ENCODE measurements around the gene SPATA32.

The SPATA32 gene

GRCh38 chr17:45246338-45246737 is 15.6 kb downstream of the SPATA32 start:
- no peak for FAIRE-seq

- no peak for FAIRE-seq
Observed at GRCh38 chr17:45244725-45245656, 16.9 kb downstream of the SPATA32 start.

GRCh38 chr17:45243750-45244149 is 18.1 kb downstream of the SPATA32 start:
- FAIRE-seq: no peak

- no peak for FAIRE-seq
Observed at GRCh38 chr17:45242029-45242414, 19.9 kb downstream of the SPATA32 start.

GRCh38 chr17:45241328-45242028 is 20.4 kb downstream of the SPATA32 start:
- no peak for FAIRE-seq

- no peak for FAIRE-seq
Observed at GRCh38 chr17:45240905-45241327, 21.0 kb downstream of the SPATA32 start.

- FAIRE-seq: no peak
Observed at GRCh38 chr17:45238155-45238774, 23.6 kb downstream of the SPATA32 start.

GRCh38 chr17:45237686-45238085 is 24.2 kb downstream of the SPATA32 start:
- FAIRE-seq: no peak

- FAIRE-seq: no peak
Observed at GRCh38 chr17:45236282-45236606, 25.6 kb downstream of the SPATA32 start.

GRCh38 chr17:45235416-45236281 is 26.2 kb downstream of the SPATA32 start:
- FAIRE-seq: no peak

- FAIRE-seq: no peak
Observed at GRCh38 chr17:45234641-45235415, 27.1 kb downstream of the SPATA32 start.

GRCh38 chr17:45233423-45233924 is 28.4 kb downstream of the SPATA32 start:
- FAIRE-seq: no peak

- FAIRE-seq: no peak
Observed at GRCh38 chr17:45232514-45233422, 29.1 kb downstream of the SPATA32 start.

- no peak for FAIRE-seq
Observed at GRCh38 chr17:45231481-45232116, 30.3 kb downstream of the SPATA32 start.

- no peak for FAIRE-seq
Observed at GRCh38 chr17:45230787-45231480, 31.0 kb downstream of the SPATA32 start.

- FAIRE-seq: no peak
Observed at GRCh38 chr17:45230410-45230786, 31.5 kb downstream of the SPATA32 start.

- FAIRE-seq: no peak
Observed at GRCh38 chr17:45229681-45230409, 32.0 kb downstream of the SPATA32 start.

GRCh38 chr17:45228763-45229539 is 32.9 kb downstream of the SPATA32 start:
- FAIRE-seq: no peak

All from G401.6 (cell line).